Fibroblast of skin of right quadriceps (primary cell): ENCODE results near the gene TATDN2.

Source experiments
- DNase-seq: peaks from one replicate; pipeline ENCODE4 v3.0.0-alpha.2; 2013

TATDN2 gene

DNA sequence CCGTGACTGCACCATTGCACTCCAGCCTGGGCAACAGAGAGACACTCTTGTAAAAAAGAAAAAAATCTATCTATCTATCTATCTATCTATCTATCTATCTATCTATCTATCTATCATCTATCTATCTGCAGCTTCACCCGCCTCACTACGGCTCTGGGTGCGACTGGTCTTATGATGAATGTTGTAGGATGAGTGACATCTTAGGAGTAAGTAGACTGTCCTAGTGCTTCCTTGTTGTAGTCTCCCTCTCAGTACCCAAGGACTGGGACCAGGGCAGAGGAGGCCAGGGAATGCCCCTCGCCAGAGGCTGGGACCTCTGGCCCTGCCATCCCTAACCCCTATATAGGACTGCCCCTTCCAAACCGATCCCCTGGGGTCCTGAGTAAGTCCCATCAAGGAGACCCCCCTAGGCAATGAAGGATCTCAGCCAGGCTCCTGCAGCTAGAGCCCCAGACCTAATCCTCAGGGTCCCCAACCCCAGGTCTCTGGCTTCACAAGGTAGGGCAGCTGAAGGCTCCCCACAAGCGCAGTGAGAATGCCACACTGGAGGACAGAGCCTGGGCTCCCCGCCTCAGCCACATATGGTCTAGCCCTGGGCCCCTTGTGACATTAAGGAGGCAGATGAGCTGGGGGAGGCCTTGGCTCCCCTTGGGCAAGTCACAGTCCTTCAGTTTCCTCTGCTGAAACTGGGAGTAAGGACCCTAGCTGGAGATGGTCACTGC is 73.5 kb downstream of the TATDN2 start:
- no peak for DNase-seq

DNA sequence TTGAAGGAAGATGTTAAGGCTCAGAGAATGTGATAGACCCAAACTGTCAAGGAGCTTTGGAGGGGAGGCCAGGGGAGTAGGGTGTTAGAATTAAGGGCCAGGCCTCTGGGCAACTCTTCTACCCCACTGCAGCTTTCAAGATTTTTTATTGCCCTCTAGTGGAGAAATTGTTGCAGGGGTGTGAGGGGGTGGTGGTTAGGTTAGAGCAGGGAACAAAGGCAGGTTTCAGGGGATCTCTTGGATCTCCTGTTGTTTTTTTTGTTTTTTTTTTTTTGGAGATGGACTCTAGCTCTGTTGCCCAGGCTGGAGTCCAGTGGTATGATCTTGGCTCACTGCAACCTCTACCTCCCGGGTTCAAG is 74.1 kb downstream of the TATDN2 start:
- DNase-seq, result no peak

DNA sequence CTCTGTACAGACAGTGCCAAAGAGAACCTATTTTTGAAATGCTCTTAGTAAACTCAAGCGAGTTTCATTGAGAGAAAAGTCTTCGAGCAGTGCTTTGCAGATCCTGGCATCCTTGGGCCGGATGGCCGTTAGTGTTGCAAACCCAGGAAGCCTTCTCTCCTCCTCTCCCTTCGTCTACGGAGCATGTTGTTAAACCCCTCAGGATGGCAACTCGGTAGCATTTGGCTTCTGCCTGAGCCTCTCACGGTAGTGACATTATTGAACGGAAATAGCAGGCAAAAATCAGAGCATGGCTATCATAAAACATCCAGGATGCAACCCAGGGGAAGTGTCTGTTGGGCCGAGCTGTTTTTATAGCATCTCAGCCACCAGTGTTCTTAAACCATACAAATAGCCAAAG is 79.3 kb downstream of the TATDN2 start:
- DNase-seq, result no peak

DNA sequence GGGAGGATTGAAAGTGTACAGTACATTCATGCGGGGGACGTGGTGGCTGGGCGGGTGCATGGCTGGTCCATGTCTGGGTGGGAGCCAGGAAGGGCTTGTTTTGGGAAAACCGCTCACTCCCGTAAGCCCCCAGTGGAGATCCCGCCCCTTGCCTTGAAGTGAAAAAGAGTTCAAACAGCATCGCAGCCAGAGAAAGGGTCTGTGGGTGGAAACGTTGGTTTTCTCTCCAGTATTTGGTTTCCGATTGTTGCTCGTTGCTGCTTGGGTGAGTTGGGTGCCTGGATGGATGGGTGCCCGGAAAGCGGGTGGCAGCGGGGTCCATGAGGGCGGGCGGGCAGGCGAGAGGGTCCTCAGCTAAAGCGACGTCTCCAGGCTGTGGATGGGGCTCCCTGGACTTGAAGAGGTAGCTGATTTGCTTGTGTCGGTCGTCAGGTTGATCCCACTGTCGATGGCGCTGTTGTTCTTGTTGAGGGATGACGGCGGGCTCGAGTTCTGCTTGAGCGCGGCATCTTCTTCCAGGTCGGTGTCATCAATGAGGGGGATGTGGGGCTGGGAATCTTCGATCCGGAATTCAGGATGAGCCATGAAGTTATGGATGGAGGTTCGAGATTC is 80.3 kb downstream of the TATDN2 start:
- no peak for DNase-seq

DNA sequence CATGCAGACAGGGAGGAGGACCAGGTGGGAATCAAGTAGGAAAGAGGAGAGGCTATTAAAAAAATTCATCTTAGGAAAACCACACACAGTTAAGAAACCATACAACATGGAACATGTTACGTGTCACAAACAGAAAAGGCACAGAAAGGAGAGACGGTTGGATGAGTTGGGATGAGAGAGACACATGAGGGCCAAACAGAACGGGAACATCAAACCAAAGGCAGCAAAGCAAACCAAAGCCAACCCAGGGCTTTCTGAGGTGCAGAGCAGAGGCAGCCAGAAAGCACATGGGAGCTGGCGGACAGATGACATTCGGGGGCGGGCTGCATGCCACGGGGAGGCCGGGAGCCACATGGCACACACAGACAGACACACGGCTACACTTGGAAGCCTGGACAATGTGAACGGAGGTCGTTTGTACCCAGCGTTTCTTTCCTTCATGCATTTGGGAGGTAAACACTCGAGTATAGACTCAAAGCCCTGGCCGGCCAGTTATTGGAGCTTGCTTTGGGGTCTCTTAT is 81.3 kb downstream of the TATDN2 start:
- no peak for DNase-seq

DNA sequence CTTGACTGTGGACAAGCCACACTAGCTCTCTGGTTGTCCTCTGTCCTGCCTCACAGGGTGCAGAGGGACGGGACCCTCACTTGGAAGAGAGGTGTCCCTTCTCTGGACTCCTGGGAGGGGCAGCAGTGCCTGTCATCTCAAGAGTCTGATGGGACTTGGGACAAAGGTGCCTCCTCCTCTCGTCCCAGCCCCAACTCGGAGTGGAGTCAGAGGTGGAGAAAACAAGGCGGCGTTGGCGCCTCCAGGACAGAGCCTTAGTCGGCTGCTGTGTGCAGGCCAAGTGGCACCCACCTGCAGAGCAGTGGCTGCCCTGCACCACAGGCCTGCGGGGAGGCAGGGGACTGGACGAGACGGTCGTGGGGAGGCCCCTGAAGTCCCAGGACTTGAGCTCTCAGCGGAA is 82.1 kb downstream of the TATDN2 start:
- DNase-seq, result no peak
